SU-DHL-6 (cell line): ENCODE measurements around the gene KCTD16.

ENCODE experiments used
- EZH2phosphoT487 ChIP-seq: fragments of 200-600 bp; sonication (generic), shearing (Covaris generic); conservative IDR thresholded peaks from 2 replicates; pipeline ENCODE4 v1.6.1; 2018; ENCODE audit warnings: mild to moderate bottlenecking, antibody characterized with exemption, low read length, moderate library complexity, mixed read lengths
- TF ChIP-seq, protein P1 (sequence below): fragments of 200-600 bp; sonication (generic); IDR thresholded peaks from one replicate; pipeline ENCODE4 v1.5.1; 2017; ENCODE audit warnings: antibody characterized with exemption, mild to moderate bottlenecking, low read length, moderate library complexity; ENCODE audit not compliant: insufficient read depth, poor library complexity, severe bottlenecking

DNA sequence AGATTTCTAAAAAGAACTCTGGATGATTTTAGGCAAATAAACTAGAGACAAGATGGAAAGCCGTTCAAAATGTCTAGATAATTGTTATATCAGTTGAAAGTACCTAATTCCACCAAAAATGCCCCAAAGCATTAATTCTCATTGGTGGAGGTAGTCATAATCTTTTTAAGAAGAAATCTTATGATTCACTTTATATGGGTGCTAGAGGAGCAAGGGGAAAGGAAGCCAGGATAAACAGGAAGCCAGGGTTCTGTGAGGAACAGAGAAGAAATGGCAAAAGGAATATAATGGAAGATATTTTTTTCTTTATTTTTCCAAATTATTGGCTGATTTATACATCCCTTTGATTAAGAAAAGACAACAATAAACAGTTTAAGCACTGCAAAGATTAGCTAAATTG, 8.0 kb upstream of the KCTD16 start:
- TF ChIP-seq EZH2phosphoT487 = no peak
- TF ChIP-seq, protein P1, sequence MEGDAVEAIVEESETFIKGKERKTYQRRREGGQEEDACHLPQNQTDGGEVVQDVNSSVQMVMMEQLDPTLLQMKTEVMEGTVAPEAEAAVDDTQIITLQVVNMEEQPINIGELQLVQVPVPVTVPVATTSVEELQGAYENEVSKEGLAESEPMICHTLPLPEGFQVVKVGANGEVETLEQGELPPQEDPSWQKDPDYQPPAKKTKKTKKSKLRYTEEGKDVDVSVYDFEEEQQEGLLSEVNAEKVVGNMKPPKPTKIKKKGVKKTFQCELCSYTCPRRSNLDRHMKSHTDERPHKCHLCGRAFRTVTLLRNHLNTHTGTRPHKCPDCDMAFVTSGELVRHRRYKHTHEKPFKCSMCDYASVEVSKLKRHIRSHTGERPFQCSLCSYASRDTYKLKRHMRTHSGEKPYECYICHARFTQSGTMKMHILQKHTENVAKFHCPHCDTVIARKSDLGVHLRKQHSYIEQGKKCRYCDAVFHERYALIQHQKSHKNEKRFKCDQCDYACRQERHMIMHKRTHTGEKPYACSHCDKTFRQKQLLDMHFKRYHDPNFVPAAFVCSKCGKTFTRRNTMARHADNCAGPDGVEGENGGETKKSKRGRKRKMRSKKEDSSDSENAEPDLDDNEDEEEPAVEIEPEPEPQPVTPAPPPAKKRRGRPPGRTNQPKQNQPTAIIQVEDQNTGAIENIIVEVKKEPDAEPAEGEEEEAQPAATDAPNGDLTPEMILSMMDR = no peak
